ENCODE data around the gene LARGE1. TPM values are rescaled to one million over a fixed set of nuclear protein-coding genes. Genes with fewer than 3 reads are reported as not detected.

Gene LARGE1
- total and polyA plus RNA-seq, 9 of the 15 experiments (the other 6 are each of a cell fraction or from before 2014, with no cell fraction given), result 0.01 to 0.66 (median 0.14) TPM; not detected in 2

GRCh38 chr22:33842421-33843094 lies 77.7 kb downstream of the LARGE1 start (continued):
- no peak for TF ChIP-seq ZBTB2 (IDR thresholded peaks at IDR 0.05)

DNA sequence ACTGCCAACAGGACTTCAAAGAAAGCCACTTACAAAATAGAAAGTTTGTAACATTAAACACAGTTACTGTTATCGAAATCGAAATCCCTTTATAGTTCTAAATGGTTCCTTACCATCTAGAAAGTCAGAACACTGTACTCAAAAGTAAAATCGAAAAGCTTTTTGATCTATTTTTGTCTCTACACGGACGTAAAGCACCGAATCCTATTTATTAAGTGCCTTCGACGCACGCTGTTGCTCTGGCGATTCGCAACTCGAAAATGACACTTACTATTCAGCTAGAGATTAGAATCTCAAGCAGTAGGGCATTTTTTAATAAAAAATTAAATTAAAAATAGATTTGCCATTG lies 78.3 kb downstream of the LARGE1 start:
- BruUV-seq (replicated peaks), result no TSS peak
- H4K20me1 ChIP-seq (replicated peaks; ENCODE audit: control insufficient read depth, insufficient read depth, low read length), result no peaks in the 10 kb centered on the region
- no peaks in the 10 kb centered on the region for H3K36me3 ChIP-seq (ENCODE audit: control insufficient read depth, insufficient read depth, low read length)
- H3K4me1 ChIP-seq (replicated peaks in 1 of 2; ENCODE audit: control insufficient read depth in 2 of 2, insufficient read depth in 2 of 2, low read length in 2 of 2), result no peaks in the 10 kb centered on the region
- no peaks in the 10 kb centered on the region for H3K27me3 ChIP-seq (ENCODE audit: control insufficient read depth in 2 of 2, insufficient read depth in 2 of 2, low read length in 2 of 2)
- H3K9me3 ChIP-seq (replicated peaks; ENCODE audit: control insufficient read depth, insufficient read depth, low read depth, low read length), result no peaks in the 10 kb centered on the region
- CTCF ChIA-PET (ENCODE audit: low intra/inter-chr PET ratio), result no interaction called here
- H3K4me3 ChIP-seq, result no peak overlapping the region
- H3K9me1 ChIP-seq (ENCODE audit: control insufficient read depth, insufficient read depth, low read length), result no peaks in the 10 kb centered on the region
- POLR2A ChIA-PET, result no interaction called here
- H3K79me2 ChIP-seq (ENCODE audit: control insufficient read depth, insufficient read depth, low read length), result no peaks in the 10 kb centered on the region
- H2AFZ ChIP-seq (ENCODE audit: low read depth, low read length), result no peak overlapping the region
- in situ Hi-C loops (cut with MboI) (no loop called here), intact Hi-C loops (cut with micrococcal nuclease) (no loop called here)
- 3% methylated on average over 12 of the region's 12 CpGs for WGBS (ENCODE audit: insufficient coverage, low coverage, missing lambda C conversion rate)
- no peak for FAIRE-seq
- H3K27ac ChIP-seq (ENCODE audit: extremely low read depth, low read depth, low read length), result no peak overlapping the region
- H3K4me2 ChIP-seq (ENCODE audit: insufficient read depth, low read length), result no peak overlapping the region
- no peak for ATAC-seq
- no peak overlapping the region for H3K9ac ChIP-seq (ENCODE audit: insufficient read depth in 1 of 2, low read depth in 2 of 2, low read length in 2 of 2)
- DNase-seq (ENCODE audit: extremely low read depth in 1 of 4, low spot score in 3 of 4), result no peak
- TF ChIP-seq ZBTB40 (IDR thresholded peaks at IDR 0.05) (no peak), ZBTB40 (CRISPR knock-in tag; IDR thresholded peaks at IDR 0.05) (no peak), NCOA2 (IDR thresholded peaks at IDR 0.05; ENCODE audit: partially characterized antibody in 2 of 2) (no peak), ZNF436 (CRISPR knock-in tag; IDR thresholded peaks at IDR 0.05) (no peak), EZH2 (IDR thresholded peaks at IDR 0.05; ENCODE audit: borderline replicate concordance, low read depth, low read length) (no peak)
- TF ChIP-seq, protein P1, sequence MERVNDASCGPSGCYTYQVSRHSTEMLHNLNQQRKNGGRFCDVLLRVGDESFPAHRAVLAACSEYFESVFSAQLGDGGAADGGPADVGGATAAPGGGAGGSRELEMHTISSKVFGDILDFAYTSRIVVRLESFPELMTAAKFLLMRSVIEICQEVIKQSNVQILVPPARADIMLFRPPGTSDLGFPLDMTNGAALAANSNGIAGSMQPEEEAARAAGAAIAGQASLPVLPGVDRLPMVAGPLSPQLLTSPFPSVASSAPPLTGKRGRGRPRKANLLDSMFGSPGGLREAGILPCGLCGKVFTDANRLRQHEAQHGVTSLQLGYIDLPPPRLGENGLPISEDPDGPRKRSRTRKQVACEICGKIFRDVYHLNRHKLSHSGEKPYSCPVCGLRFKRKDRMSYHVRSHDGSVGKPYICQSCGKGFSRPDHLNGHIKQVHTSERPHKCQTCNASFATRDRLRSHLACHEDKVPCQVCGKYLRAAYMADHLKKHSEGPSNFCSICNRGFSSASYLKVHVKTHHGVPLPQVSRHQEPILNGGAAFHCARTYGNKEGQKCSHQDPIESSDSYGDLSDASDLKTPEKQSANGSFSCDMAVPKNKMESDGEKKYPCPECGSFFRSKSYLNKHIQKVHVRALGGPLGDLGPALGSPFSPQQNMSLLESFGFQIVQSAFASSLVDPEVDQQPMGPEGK (CRISPR knock-in tag; IDR thresholded peaks at IDR 0.05; ENCODE audit: borderline replicate concordance), result no peak

Measured in K562 (cell line).